NCI-H748 (cell line): ENCODE data around the gene MESP1.

ENCODE experiments used
- DNase-seq: peaks from one replicate; lab custom pipeline; 2025; ENCODE audit not compliant: unreplicated experiment; lab: John Stamatoyannopoulos, UW

MESP1 gene

DNA sequence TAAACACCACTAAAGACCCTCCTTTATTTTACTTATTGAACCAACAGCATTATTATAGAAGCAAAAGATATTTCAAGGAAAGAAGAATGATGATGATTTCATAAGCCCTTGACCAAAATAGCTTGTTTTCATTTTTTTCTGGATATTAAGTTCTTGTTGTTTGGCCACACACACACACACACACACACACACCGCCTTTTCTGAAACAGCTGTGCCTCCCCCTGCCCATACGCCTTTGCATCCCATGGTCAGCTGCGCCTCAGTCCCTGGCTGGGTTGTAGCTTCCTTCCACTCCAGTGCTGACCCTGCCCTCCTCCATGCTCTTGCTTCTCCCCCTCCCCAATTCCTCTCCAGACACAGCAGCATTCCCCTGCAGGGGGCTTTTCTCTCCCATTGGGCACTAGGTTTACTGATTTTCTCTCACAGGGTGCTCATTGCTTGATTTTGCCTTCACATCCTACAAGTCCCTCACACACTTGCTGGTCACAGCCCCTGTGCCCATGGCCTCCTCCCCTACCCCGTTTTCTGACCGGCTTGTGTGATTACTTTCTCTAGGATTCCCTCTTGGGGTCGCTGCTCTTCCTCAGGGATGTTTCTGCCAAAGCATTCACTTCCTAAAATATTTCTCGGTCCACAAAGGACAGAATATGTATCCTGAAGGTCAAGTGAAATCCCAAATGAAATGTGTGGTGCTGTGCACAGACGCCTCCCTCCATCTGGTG is 18.4 kb downstream of the MESP1 start:
- no peak for DNase-seq

DNA sequence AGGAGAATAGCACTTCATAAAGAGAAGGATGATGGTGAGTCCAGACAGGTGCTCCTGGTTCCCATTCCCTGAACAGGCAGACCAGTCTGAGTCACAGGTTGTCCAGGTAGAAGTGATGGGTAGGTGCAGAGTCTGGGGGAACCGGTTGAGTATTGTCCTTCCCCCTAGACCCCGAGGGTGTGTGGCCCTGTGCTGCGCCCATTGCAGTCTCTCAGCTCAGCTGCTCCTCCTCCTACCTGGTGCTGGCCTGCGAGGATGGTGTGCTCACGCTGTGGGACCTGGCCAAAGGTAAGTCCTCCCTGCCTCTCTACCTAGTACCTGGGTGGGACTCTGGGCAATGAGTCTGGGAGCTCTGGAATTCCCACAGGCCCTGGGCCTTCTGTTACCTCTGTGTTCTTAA is 19.8 kb downstream of the MESP1 start:
- DNase-seq = no peak

DNA sequence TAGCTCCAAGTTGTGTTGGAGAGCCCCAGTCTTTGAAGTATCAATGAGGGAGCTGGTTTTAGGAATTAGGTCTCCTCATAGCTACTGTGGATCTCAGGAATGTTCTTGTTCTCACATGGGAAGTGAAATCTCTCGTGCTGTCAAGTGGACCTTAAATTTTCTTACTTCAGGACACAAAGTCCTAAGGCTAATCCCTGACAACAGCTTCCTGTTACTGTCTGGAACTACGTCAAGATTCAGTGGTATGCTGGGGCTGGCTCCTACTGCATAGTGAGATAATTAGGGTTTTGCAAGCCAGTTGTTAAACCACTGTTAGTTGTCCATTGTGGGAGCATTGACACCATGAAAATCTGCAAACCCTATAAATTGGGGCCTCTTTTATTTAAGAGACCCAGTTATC is 22.8 kb downstream of the MESP1 start:
- no peak for DNase-seq

DNA sequence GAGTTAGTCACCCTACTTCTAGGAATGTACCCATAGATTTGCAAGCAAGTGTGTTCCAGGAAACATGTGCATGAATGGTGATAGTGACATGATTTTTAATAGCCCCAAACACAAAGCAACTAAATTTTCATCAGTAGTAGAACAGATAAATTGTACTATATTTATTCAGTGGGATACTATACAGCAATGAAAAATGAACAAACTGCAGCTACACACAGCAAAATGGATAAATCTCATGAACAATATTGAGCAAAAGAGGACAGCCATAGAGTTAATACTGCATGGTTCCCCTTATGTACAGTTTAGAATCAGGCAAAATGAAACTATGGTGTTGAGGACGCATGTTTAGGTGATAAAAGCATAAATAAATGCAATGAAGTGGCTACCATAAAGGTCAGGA is 26.0 kb downstream of the MESP1 start:
- DNase-seq = no peak

DNA sequence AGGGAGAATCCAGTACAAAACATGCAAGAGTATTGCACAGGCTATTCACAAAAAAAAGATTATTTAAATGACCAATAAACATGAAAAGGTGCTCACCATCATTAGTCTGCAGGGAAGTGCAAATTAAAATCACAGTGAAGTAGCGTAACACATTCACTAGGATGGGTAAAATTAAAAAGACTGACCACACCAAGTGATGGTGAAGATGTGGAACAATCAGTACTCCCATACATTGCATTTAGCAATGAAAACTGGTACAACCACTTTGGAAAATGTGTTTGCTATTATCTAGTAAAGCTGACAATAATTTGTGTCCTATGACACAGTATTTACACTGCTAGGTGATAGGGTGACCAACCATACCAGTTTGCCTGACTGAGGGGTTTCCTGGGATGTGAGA is 26.4 kb downstream of the MESP1 start:
- DNase-seq = no peak

DNA sequence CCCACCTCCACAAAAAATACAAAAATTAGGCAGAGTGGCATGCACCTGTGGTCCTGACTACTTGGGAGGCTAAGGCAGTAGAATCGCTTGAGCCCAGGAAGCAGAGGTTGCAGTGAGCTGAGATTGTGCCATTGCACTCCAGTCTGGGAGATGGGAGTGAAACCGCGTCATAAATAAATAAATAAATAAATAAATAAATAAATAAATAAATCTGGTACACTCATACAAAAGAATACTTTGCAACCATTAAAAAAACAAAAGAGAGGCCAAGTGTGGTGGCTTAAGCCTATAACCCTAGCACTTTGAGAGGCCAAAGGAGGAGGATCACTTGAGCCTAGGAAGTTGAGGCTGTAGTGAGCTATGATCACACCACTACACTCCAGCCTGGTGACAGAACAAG is 28.0 kb downstream of the MESP1 start:
- DNase-seq = no peak

DNA sequence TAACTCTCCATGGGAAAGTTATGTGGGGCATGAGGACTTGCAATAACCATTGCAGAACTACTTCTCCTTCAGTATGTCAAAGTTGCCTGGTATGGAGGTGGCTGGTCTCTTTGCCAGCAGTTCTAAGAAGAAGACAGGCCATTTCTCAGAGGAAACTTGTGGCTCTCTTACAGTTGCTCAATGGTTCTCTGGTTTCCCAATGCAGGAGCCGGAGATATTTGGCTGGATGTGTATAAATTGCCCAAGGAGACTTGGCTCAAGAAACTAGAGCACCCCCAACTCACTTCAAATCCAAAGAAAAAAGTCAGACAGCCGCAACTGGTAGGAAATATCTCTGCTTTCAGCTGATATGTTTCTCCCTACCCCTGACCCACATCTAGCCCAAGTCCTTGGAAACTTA is 36.3 kb downstream of the MESP1 start:
- DNase-seq = no peak

DNA sequence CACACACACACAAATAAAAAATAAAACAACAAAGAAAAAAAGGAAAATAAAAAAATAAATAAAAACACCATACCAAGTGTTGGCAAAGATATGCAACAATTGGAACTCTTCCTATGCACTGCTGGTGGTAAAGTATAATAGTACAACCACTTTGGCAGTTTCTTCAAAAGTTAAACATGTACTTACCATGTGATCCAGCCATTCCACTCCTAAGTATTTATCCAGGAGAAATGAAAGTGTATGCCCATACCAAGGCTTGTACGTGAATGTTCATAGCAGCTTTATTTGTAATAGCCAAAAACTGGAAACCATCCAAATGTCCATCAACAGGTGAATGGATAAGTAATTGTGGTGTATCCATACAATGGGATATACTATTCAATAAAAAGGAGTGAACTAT is 43.5 kb downstream of the MESP1 start:
- DNase-seq = peak; percentile 53

DNA sequence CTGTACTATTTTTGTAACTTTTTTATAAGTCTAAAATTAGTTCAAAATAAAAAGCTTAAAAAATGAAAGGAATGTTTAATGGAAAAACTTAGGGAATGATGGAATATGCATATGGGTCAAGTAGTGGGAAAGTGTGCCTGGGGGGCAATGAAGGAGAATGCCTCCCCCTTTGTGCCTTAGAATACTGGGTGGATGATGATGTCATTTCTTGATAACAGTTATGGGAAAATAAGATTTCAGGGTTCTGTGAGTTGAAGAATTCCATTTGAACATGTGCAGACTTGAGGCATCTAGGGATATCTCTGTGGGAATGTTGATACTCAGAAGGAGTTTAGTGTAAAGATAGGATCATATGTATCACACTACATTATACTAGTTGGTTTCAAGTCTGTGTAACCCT is 46.6 kb downstream of the MESP1 start:
- DNase-seq = no peak
